Epithelial cell of proximal tubule (primary cell): Measurements from ENCODE around the gene E2F2. TPM values are rescaled to one million over a fixed set of nuclear protein-coding genes. Genes with fewer than 3 reads are reported as not detected.
A peak's percentile ranks its signal among the peaks of the same experiment; 100 is the strongest.

Source experiments
- DNase-seq: peaks from one replicate; pipeline ENCODE4 v3.0.0-alpha.2; 2011; ENCODE audit warnings: low read depth
- H3K4me3 ChIP-seq: 2 replicates; pipeline ENCODE4 v1.5.1; 2011; ENCODE audit warnings: low read depth, mild to moderate bottlenecking, low read length
- total RNA-seq: library from RNA; depleted of rRNA; stranded (reverse); fragments of >200 nt; gene quantifications from 2 replicates; pipeline ENCODE4 v1.2.3, GENCODE V29; 2015
- TF ChIP-seq, protein P1 (sequence below): conservative IDR thresholded peaks from 2 replicates; pipeline ENCODE4 v1.5.1; 2012; ENCODE audit warnings: low read depth, mild to moderate bottlenecking, low read length

The E2F2 gene
- total RNA-seq, 1 donor from 2014 or later = 4.0 TPM

DNA sequence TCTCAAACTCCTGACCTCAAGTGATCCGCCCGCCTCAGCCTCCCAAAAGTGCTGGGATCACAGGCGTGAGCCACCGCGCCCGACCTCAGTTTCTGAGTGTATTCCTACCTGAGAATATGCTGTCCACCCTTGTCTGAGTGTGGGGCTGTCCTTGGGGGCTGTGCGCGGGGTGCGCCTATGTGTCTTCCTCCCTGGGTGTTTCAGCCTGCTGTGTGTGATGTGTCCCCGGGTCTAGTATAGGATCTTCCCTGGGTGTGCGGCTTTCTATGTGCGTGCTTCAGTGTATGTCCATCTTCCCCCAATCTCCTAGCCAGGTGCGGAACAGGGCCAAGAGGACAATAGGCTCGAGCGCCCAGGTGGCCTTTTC is 36.6 kb upstream of the E2F2 start:
- peak overlapping the region; percentile 57 for H3K4me3 ChIP-seq
- no peak for DNase-seq
- TF ChIP-seq, protein P1, sequence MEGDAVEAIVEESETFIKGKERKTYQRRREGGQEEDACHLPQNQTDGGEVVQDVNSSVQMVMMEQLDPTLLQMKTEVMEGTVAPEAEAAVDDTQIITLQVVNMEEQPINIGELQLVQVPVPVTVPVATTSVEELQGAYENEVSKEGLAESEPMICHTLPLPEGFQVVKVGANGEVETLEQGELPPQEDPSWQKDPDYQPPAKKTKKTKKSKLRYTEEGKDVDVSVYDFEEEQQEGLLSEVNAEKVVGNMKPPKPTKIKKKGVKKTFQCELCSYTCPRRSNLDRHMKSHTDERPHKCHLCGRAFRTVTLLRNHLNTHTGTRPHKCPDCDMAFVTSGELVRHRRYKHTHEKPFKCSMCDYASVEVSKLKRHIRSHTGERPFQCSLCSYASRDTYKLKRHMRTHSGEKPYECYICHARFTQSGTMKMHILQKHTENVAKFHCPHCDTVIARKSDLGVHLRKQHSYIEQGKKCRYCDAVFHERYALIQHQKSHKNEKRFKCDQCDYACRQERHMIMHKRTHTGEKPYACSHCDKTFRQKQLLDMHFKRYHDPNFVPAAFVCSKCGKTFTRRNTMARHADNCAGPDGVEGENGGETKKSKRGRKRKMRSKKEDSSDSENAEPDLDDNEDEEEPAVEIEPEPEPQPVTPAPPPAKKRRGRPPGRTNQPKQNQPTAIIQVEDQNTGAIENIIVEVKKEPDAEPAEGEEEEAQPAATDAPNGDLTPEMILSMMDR = no peak

DNA sequence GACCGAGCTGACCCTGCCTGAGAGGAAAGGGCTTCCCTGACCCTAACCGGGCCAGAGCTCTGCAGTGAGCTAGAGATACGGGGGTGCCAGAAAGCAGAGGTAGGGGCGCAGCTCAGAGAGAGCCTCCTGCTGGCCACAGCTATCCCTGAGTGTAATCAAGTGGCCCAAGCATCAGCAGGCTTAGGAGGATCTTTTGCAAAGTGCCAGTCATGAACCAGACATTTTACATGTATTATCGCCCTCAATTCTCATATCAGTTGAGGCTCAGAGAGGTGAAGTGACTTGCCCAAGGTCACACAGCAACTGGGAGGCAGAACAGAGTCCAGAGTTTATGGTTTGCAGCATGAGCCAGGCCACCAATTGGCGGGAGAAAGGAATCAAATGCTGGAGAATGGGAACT is 35.3 kb upstream of the E2F2 start:
- no peak overlapping the region for H3K4me3 ChIP-seq
- no peak for DNase-seq
- TF ChIP-seq, protein P1 = peak; percentile 33

DNA sequence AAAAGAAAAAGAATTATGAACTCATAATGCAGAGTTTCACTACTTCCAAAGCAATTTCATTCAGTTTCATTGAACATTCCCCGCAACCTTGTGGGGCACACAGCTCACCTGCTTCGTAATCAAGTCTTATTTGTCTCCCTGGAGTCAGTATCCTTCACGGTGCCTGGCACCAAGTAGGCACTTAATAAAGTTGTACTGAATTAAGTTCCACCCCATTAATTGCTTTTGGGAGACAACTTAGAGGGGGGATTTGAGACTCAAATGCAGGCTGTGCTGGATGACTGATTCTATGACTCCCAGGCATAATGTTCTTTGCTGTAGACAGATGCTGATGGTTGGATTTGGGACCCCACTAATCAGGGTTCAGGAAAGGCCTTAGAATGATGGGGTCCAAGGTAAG is 34.7 kb upstream of the E2F2 start:
- TF ChIP-seq, protein P1 = no peak

DNA sequence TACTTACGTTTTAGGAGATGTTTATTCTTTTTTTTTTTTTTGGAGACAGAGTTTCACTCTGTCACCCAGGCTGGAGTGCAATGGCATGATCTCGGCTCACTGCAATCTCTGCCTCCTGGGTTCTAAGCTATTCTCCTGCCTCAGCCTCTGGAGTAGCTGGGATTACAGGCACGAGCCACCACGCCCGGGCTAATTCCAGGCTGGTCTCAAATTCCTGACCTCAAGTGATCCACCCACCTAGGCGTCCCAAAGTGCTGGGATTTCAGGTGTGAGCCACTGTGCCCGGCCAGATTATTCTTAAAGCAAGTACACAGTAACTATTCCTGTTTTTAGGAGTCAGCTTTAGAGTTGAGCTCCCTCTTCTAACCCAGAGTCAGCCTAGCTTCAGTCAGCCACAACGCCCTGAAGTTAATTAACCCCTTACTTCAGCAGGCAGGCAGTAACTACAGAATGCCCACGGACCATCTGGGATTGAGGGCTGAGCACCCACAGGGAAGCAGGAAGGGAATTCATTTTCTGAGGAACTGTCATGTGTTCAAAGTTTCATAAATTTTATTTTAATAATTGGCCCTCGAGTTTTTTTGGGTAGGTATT is 33.6 kb upstream of the E2F2 start:
- no peak overlapping the region for H3K4me3 ChIP-seq
- TF ChIP-seq, protein P1 = no peak

More for the DNA sequence above, 34.7 kb upstream of the E2F2 start:
- no peak for DNase-seq
- H3K4me3 ChIP-seq = no peak overlapping the region

DNA sequence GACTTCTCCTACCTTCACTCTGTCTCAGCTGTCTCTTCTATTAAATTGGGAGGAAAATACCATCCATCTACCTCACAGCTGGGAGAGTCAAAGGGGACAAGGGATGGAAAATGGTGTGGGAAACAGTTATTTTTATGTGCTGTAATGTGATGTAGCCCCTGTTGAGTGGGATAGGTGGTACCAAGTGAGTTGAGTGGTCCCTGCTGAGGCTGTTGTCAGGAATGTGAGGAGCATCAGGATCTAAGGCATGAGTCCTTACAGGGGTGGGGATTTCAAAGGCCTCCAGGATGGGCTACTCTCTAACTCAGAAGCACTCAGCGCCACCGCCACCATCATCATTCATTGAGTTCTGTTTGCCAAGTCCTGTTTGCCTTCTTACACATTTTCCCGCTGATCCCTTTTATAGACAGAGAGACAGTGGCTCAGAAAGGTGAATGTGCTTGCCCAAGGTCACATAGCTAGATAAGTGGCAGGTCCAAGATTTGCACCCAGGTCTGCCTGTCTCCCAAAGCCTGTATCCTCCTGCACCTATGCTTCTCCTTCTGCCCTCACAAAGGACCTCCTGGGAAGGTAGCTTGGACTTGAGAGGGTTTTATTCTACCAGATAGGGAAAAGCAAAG is 32.8 kb upstream of the E2F2 start:
- DNase-seq = no peak

More for the DNA sequence above, 33.6 kb upstream of the E2F2 start:
- DNase-seq = no peak

DNA sequence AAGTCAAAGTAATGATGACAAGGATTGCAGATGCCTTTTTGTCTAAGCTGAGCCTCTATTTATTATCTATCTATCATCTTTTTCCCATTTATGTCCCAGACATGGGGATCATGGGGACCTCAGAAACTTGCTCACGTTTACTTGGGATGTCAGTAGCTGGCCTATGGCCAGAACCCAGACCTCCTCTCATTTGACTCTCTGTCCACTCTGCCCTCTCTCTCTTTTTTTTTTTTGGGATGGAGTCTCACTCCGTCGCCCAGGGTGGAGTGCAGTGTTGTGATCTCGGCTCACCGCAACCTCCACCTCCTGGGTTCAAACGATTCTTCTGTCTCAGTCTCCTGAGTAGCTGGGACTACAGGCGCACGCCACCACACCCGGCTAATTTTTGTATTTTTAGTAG is 32.0 kb upstream of the E2F2 start:
- no peak overlapping the region for H3K4me3 ChIP-seq
- no peak for DNase-seq
- TF ChIP-seq, protein P1 = no peak

More for the DNA sequence above, 32.8 kb upstream of the E2F2 start:
- H3K4me3 ChIP-seq = no peak overlapping the region
- TF ChIP-seq, protein P1 = no peak
